ENCODE data around the gene CAPG.
"Not testable (repeated sequence)": the region's sequence is repeated elsewhere in the genome, so short reads cannot be mapped to it uniquely, and the experiment has no call there.

CAPG gene

DNA sequence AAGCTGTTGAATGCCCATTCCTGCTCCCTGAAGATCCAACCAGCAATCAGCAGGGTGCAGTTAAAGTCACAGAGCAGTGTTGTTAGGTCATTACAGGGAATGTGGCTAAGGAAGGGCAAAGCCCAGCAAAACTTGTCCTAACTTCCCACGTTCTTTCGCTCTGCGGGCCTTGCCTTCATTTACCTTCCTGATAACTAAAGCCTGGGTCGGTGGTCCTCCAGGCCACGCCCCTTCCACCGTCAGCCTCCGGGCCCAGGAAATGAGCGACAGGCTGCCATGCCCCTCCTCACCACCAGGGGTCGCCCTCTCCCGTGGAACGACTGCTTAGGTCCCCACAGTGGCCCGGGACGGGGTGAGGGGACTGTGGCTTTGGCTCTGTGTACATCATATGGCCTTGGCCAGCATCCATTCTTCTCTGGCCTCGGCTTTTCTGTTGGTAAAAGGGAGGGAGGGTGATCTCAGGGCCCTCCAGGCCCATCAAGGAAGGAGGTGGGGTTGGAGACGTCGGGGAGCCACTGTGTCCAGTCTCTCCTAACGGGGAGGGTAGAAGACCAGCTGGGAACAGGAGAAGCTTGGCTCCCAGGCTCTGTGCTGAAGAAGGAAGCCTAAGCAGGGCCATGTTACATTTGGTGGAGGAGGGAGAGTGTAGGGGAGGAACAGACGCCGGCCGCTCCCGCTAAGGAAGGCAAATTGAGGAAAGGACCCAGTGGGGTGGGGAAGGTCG, 10.5 kb upstream of the CAPG start:
- peak; percentile 89 for DNase-seq

DNA sequence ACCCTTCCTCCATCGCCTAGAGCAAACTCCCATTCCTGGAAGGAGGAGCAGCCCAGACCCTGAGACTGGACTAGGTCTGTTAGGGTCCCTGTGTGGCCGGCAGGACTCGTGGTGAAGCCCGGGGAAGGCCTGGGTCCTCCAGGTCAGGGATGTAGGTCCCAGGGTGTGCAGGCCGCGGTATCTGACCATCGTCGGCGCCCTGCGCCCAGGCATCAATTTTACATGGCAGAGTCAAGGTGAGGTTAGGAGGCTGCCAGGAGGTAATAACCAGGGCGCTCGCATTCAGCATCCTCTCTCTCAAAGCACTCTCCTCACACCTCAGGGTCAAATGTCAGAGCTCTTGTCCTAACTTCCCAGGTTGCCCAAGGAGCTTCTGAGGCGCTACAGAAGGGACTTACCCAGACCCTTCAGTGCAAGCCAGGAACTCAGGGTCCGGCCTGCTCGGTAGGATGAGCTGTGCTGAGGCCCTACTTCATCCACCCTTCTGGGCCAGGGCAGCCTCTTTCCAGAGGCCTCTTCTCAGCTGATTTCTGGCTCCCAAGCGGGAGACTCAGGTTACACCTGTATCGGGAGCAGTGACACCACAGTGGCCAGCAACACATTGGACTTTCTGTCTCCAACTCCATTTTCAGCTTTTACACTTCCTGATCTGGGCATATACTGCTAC, 9.0 kb upstream of the CAPG start:
- DNase-seq, result no peak

DNA sequence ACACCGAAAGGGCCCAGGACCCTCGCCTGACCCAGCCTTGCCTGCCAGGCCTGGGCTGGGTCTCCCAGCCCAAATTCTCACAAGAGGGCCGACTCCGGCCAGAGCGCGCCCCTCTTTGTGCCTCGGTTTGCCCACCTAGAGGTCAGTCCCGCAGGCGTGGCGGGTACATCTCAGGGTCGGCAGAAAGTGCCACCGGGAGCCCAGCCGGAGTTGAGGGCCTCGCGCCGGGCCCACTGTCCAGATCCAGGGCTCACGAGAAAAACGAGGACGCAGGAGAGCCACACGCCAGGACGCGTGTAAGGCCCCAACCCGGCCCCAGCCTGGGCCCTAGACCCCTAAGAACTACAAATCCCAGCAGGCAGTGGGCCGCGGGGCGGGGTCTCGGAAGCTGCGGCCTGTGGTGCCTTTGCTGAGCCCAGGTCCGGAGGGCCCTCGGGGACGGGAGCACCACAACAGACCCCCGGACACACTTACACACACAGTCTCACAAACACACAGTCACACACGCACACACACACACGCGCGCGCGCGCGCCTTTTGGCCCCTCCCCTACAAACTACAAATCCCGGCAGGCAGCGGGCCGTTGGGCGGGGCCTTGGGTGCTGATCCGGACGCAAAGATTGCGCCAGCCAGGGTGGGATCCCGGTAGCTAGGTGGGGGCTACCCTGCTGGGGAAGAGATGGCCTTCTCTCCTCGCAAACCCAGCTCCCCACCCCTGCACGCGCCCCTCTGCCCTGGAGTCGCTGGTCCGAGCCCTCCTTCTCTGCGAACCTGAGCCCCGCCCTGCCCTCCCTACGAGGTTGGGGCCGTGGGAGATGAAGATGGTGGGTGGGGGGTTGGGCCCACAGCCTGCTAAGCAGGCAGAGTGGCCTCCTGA, 8.2 kb upstream of the CAPG start, which contains the start of gene SH2D6:
SH2D6 (plus strand) TSS at position 583 of the 877 bp plus-strand sequence. CDS start 10,752 bp downstream, outside the sequence.
- DNase-seq, result peak; percentile 86

DNA sequence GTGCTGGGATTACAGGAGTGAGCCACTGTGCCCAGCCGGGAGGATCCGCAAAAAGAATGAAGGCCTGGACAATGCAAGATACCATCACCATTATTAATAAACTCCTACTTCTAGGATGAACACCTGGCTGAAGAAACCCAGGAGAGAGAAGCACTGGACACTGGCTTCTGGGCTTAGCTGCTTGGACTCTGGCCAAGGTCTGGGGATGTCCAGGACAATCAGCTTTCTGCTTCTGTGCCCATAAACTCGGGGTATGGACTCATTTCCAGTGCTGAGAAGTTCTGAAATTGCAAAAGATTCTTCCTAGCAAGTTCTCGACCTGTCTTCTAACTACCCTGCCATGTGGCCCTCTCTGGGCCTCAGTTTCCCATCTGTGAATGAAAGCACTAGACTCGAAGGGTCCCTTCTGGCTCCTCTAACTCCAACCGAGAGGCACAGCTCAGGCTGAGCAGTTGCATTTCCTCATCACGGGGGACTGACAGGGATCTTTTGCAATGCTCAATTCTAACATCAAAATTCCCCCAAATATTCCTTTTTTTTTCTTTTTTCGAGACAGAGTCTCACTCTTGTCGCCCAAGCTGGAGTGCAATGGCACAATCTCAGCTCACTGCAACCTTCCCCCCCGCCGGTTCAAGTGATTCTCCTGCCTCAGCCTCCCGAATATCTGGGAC, 5.9 kb upstream of the CAPG start:
- DNase-seq, result no peak

DNA sequence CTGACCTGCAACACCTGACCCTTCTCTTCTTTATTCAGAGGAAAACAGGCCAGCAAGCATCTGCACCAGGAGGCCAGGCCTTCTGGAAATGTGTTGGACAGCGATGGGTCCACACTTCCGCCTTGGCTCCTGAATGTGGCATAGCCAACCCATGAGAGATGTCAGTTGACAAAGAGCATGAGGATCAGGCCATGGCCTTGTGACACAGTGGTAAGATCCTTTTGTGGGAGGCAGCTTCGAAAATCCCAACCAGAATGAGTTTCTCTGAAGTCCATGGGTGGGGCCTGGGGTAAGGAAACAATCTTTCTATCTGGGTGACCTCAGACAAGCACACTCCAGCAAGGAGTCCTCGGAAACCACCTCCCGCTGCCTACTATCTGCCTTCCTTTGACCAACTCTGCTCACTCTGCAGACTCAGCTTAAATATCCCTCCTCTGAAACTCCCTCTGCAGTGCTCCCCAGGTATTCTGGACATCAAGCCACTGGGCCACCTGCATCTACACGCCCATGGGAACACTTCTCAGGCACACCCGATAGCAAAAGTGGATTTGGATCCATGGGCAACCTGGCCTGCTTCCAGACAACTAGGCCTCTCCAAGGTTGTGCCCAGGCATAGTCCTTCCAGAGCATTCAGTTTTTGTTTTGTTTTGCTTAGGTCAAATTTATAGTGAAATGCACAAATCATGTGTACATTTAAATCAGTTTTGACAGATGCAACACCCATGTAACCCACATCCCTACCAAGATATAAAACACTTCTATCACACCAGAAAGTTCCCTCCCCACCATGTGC, 4.8 kb upstream of the CAPG start:
- no peak for DNase-seq

DNA sequence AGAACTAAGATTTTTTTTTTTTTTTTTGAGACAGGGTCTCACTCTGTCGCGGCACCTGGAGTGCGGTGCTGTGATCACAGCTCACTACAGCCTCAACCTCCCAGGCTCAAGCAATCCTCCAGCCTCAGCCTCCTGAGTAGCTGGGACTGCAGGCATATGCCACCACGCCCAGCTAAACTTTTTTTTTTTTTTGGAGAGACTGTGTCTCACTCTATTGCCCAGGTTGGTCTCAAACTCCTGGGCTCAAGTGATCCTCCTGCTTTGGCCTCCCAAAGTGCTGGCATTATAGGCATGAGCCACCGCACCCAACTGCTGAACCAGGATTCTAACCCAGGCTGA, 4.2 kb upstream of the CAPG start:
- not testable (repeated sequence) for DNase-seq

DNA sequence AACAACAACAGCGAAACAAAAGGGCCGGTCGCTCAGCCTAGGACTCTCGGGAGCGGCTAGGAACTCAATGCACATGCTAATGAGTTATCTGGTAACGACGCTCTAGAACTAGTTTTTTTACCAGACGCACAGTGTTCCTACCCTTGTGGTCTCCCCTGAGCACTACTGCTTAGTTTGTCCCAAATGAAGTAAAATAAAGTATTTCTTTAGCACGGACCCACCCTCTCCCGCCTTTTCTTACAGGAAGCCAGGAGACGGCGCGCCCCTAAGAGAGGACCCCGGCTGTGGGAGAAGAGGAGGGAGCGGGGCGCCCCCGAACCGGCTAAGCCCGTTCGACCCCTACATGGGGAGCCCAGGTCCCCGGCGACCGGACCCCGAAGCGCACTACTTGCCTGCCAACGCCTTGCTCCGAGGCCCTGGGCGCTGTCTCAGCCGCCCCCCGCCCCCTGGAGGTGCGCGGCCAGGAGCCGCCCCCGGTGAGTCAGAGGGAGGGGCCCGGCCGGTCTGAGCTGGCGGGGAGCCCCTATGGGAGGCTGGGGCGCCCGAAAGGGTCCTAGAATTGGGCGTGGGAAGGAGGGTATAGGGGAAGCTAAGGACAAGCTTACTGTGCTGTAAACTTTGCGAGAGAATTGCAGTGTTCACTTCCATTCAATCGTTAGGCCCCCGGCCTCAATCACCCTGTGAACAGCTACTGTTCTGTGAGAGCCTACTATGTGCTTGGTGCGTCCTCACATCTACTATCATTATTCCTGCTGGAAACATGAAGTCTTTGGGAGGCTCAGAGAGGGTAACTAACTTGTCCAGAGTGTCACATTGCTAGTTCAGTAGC, 3.6 kb upstream of the CAPG start:
- no peak for DNase-seq

DNA sequence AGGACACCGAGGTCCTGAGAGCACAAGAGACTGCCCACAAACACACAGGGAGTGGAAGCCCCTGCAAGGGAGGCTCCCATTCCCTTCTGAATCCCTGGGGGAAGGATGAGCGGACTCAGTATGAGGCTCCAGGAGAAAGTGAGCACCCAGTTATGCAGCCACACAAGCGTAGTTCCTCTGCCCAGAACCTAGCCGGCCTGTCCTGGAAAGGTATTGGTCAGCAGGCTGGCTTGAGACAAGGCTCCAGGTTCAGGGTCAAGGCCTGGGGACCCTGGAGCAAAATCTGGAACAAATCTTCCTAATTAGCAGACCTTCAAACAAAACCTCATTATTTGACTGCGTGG, 1.2 kb upstream of the CAPG start:
- DNase-seq, result no peak

DNA sequence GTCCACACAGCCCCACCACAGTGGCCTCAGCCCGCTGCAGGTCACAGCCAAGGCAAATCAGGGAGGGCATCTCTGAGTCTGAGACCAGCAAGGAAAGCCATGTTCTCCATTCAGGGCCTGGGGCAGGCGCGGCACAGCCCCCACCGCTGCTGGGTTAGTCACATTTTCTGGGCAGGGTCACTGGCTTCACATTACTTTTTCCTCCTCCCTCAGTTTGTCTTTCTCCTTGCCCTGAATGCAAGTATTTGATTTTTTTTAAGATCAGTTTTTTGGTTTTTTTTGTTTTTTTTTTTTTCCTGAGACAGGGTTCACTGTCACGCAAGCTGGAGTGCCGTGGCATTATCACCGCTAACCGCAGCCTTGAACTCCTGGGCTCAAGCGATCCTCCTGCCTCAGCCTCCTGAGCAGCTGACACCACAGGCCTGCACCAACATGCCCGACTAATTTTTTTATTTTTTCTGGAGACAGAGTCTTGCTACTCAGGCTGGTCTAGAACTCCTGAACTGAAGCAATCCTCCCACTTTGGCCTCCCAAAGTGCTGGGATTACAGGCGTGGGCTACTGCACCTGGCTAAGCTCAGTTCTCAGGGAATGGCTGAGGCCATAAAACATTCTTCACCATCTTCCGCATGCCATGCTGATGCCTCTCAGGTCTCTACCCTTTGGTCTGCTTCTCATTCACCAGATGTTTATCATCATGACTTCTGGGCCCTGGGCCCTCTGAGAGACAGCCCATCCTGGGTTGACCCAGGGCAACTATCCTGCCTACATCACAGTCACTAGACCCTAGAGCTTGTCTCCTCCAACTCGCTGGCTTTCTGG, 628 bp upstream of the CAPG start:
- no peak for DNase-seq

DNA sequence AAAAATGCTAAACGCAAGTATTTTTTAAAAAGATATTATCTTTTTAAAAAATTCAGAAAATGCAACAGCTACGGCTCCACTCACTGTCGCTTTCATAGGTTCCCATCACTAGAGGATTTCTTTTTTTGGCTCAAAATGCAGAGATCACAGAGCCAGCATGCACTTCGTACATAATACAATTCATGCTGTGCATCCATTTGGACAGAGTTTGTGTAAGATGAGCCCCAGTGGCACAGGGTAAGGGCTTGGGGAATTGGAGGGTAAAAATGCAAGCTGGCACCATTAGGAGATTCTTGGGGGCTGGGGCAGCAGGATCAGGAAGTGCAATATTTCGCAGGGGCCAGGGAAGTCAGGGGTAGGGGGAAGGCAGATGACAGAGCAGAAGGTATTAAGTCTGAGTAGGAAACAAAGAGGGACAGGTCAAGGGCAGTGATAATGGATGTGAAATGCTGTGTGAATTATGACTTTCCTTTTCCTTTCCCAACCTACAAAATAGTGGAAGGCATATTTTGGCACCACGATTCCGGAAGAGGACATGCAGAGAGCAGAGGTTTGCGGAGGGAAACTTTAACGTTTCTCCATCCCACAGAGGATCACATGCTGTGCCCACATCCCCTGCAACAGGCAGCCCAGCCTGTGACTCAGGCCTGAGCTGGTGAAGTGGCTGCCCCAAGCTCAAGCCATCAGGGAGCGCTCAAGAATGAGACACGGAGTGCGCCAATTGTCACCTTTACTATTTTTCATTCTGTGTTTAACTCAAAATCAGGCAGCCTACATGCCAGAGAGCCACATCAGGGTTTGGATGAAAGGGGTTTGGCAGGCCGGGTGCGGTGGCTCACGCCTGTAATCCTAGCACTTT, 4.7 kb downstream of the CAPG start:
- peak; percentile 65 for DNase-seq

DNA sequence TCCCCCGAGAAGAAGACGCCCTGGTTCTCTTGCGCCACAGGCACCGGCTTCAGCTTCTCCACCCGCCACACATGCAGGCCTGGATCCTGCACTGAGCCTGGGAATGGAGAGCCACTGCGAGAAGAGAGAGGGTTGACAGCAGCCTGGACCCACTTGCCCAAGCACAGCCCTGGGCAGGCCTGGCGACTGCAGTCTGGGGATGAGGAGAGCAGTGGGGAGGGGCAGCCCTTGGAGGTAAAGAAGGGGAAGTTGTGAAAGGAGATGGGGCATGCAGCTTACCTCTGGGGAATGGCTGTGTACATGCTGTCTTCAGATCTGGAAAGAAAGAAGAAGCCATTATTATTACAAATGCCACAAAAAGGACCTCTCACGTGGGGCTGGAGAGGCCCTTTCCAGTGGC, 8.3 kb downstream of the CAPG start:
- no peak for DNase-seq

DNA sequence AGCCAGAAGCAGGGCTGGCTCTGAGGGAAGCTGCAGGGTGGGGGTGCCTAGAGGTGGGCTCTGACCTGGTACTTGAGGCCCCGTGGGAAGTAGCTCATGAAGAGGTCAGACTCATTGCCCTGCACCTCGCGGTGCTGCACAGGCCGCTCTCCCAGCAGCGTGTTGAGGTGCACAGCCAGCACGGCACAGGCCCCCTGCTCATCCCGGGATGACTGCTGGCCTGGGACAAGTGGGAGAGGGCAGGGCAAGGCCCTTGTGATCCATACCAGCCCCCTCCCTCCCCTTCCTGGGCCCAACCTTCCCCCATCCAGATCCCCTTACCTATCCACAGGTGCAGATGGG, 8.7 kb downstream of the CAPG start:
- no peak for DNase-seq

DNA sequence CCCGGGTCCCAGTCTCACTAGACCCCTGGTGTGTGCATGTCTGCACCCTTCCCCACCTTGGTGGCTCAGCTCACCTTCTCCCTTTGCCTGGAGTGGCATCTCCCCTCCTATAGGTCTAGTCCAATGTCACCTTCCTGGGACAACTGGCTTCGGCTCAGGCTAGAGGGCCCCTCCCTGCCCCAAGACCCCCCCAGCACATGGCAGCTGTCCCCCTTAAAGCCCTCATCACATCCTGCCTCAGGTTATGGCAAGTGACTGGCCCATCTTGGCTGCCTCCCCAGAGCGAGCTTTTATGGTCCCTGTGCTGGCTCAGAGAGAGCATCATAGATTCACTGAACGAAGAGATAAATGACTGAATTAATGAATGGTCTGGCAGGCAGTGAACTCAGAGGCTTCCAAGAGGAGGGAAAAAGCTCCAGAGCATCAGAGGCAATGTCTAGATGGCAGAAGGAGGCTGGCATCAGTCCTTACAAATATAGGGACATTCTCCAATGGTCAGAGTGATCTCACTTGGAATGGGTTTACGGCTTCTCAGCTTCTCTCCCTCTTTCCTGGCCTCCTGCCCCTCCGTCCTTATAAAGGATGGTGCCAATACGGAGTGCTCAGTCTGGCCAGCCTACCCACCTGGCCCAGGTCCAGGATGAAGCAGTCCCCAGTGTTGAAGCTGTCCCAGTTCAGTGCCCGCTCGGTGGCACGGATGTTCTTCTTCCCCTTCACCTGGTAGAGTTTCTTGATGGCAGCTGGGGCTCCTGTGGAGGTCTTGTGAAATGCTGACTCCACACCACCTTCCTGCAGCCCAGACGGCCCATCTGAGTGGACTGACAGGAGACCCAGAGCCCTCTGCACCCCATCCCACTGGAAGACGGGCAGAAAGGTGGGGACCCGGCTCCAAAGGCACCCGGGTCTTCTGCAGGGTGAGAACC, 9.4 kb downstream of the CAPG start:
- DNase-seq, result no peak

DNA sequence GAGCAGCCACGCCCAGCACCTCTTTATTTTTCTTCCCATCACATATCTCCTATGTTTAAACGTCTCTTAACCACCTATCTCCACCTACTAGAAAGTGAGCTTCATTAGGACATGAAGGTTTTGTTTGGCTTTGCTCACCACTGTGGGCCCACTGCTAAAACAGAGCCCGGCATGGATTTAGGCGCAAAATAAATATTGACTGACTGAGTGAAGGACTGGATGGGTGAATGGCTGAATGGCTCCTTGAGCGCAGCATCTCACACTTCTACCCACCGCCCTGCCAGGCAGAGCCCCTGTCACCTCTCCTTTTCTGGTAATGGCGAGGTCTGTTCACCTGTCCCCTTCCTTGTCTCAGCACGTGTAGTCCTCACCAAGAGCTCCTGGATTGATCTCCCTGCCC, 10.1 kb downstream of the CAPG start:
- DNase-seq, result no peak

DNA sequence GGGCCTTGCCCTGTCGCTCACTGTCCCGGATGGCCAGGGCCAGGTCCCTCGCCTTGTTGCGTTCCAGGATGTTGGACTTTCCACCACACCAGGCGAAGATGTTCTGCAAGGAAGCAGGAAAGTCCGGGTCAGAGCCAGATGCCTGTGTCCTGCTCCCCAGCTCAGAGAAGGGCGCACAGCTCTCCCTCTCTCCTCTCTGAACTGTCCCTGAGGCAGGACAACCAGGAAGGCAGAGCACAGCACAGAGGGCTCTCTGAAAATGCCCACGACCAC, 11.0 kb downstream of the CAPG start:
- no peak for DNase-seq

DNA sequence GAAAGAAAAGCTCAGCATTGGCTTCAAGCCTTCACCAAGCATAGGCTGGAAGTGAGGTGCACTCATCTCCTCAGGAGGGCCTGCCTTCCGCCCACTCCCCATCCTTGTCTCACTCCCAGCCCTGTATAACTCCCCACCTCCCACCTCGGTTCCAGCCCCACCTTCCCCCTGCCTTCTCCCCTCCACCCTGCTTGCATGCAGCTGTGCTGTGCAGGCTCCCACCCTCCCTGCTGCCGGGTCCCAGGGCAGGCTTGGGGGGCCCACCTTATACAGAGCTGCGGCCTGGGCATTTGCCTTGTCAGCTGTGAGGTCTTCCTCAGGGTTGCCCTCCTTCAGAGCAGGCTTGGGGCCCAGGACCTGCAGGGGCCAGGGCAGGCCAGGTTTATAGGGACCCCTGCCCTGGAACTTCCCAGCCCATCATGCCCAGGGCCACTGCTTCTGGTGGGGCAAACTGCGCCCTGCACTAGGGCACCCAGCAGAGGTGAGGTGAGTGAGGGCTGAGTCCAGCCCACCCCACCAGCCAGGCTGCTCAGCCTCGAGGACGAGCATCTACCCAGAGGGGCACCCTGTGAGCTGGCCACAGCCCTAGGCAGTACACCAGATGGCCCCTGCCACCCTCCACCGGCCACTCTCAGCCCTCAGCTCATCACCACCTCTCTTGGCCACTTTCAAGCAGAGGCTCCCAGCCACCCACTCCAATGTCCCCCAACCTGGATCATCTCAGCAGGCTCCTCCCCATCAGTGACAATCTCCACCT, 11.6 kb downstream of the CAPG start:
- DNase-seq, result no peak

DNA sequence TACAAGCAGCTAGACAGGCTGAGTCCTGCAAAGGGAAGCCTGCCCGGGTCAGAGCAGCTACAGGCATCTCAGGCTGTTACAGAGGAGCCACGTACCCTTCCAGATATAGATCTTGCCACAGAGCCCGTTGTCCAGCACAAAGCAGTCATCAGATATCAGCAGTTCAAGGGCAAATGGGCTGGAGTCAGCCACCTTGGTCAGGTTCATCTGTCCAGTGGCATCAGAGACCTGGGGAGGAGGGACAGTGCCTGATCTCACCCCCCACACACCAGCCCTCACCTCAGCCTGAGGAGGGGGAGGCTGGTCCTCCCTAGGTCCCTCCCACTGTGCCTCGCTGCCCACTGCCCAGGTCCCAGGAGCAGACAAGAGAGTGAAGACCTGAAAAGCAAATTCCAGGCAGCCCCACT, 12.2 kb downstream of the CAPG start:
- no peak for DNase-seq
